ENCODE results near the gene TENT4A.

The TENT4A gene

GRCh38 chr5:6805841-6806240 lies 92.6 kb downstream of the TENT4A start:
- DNase-seq (ENCODE audit: low read depth): no peak
